ENCODE measurements around the gene OTUB1. TPM values are rescaled to one million over a fixed set of nuclear protein-coding genes. Genes with fewer than 3 reads are reported as not detected.

Gene OTUB1
- total RNA-seq, 1 donor: 34.4 TPM

DNA sequence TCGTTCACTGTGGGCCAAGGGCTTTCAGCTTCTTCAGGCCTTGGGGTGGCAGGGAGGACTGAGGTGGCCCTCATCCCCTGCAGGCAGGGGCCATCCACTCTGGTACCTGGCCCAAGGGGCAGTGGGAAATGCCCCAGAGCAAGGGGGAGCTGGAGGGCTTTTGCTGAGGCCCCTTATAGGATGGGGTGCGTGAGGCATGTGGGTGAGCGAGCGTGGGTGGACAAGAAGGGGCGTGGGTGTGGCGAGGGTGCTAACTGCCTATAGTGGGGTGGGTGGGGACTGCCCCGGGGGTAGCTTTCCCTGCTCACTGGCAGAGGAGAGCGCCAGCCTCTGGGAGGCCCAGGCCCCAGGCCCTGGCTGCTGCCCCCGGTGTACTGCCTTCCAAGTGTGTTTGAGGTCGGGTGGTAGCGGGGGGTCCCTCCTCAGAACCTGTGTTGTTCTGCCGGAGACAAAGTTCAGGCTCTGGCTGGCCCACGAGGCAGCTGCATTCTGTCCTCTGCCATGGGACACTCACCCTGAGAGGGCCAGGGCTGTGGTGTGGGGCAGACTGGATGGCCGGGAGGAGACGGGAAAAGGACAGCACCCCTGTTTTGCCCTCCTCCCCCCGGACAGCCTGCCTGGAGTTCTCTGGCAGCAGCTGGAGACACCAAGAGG is 52.9 kb downstream of the OTUB1 start:
- Histone ChIP-seq H3K36me3 (ENCODE audit: insufficient read depth, low read length) (no peaks in the 10 kb centered on the region), H3K27ac (ENCODE audit: low read depth, low read length) (no peak overlapping the region), H3K27me3 (ENCODE audit: insufficient read depth, low read length) (peaks cover 17% of the 10 kb centered on the region), H3K4me1 (ENCODE audit: insufficient read depth, low read length) (no peaks in the 10 kb centered on the region), H3K9me3 (ENCODE audit: low read depth, low read length) (no peaks in the 10 kb centered on the region), H3K79me2 (ENCODE audit: insufficient read depth, low read length) (no peaks in the 10 kb centered on the region), H2AFZ (ENCODE audit: low read length) (no peak overlapping the region), H3K4me3 (ENCODE audit: insufficient read depth, low read length) (no peak overlapping the region), H3K4me2 (ENCODE audit: insufficient read depth, low read length) (no peak overlapping the region), H4K20me1 (ENCODE audit: insufficient read depth, low read length) (peaks cover 25% of the 10 kb centered on the region)
- no peak for DNase-seq (ENCODE audit: insufficient read length, low spot score, missing footprints)
- TF ChIP-seq, protein P1, sequence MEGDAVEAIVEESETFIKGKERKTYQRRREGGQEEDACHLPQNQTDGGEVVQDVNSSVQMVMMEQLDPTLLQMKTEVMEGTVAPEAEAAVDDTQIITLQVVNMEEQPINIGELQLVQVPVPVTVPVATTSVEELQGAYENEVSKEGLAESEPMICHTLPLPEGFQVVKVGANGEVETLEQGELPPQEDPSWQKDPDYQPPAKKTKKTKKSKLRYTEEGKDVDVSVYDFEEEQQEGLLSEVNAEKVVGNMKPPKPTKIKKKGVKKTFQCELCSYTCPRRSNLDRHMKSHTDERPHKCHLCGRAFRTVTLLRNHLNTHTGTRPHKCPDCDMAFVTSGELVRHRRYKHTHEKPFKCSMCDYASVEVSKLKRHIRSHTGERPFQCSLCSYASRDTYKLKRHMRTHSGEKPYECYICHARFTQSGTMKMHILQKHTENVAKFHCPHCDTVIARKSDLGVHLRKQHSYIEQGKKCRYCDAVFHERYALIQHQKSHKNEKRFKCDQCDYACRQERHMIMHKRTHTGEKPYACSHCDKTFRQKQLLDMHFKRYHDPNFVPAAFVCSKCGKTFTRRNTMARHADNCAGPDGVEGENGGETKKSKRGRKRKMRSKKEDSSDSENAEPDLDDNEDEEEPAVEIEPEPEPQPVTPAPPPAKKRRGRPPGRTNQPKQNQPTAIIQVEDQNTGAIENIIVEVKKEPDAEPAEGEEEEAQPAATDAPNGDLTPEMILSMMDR (IDR thresholded peaks at IDR 0.05; ENCODE audit: extremely low read depth, low read depth, low read length): no peak

DNA sequence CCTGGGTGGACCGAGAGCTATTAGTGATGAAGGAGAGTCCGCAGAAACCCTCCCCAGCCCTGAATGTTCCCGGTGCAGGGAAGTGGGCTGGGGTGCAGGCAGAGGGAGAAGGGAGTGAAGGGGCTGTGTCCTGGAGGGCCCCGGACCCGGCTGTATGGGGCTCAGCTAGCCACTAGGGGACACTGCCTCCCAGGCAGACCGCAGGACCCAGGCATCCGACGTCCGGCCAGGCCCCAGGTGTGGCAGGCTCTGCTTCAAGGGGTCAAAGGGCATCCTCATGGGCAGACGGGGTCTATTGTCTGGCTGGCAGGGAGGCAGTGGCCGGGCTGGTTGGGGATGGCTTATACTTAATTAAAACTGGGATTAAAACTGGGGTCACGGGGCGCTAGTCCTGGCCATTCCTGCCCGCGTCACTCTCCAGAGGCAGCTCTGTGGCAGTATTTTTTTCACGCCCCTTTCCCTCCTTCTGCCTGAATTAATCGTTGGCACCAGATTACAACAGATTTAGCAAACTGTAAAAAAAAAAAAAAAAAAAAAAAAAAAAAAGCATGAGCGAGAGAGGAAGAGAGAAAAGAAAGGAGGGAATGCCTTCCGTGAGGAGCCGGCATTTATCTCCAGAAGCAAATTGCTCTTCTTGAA is 54.6 kb downstream of the OTUB1 start:
- peaks cover 15% of the 10 kb centered on the region for H4K20me1 ChIP-seq (ENCODE audit: insufficient read depth, low read length)
- TF ChIP-seq, protein P1 (IDR thresholded peaks at IDR 0.05; ENCODE audit: extremely low read depth, low read depth, low read length): peak; percentile 28
- H3K9me3 ChIP-seq (ENCODE audit: low read depth, low read length): no peaks in the 10 kb centered on the region
- peaks cover 5% of the 10 kb centered on the region for H3K27me3 ChIP-seq (ENCODE audit: insufficient read depth, low read length)
- peak; percentile 93 for DNase-seq (ENCODE audit: insufficient read length, low spot score, missing footprints)
- no peak overlapping the region for H3K4me3 ChIP-seq (ENCODE audit: insufficient read depth, low read length)
- no peak overlapping the region for H2AFZ ChIP-seq (ENCODE audit: low read length)
- H3K36me3 ChIP-seq (ENCODE audit: insufficient read depth, low read length): no peaks in the 10 kb centered on the region
- no peaks in the 10 kb centered on the region for H3K79me2 ChIP-seq (ENCODE audit: insufficient read depth, low read length)
- no peaks in the 10 kb centered on the region for H3K4me1 ChIP-seq (ENCODE audit: insufficient read depth, low read length)
- no peak overlapping the region for H3K4me2 ChIP-seq (ENCODE audit: insufficient read depth, low read length)
- H3K27ac ChIP-seq (ENCODE audit: low read depth, low read length): no peak overlapping the region

DNA sequence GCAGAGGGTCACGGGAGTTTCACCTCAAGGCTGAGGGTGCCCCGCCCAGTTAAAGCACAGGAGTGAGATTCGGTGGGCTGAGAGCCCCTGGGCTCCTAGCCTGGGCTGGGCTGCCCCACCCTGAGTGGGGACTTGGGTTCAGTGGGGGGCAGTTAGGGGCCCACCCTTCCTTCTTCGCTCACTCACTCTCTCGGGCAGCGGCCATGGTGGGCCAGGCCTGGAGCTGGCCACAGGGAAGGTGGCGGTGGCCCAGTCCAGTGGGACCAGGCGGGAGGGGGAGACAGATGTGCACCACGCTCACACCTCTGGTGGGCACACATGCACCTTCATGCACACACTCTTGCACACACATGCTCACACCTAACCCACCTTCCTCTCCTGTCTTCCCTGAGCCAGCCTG is 55.6 kb downstream of the OTUB1 start:
- no peak overlapping the region for H2AFZ ChIP-seq (ENCODE audit: low read length)
- no peaks in the 10 kb centered on the region for H3K36me3 ChIP-seq (ENCODE audit: insufficient read depth, low read length)
- no peak for DNase-seq (ENCODE audit: insufficient read length, low spot score, missing footprints)
- peaks cover 15% of the 10 kb centered on the region for H4K20me1 ChIP-seq (ENCODE audit: insufficient read depth, low read length)
- H3K4me3 ChIP-seq (ENCODE audit: insufficient read depth, low read length): no peak overlapping the region
- no peaks in the 10 kb centered on the region for H3K9me3 ChIP-seq (ENCODE audit: low read depth, low read length)
- no peak overlapping the region for H3K4me2 ChIP-seq (ENCODE audit: insufficient read depth, low read length)
- H3K79me2 ChIP-seq (ENCODE audit: insufficient read depth, low read length): no peaks in the 10 kb centered on the region
- H3K27ac ChIP-seq (ENCODE audit: low read depth, low read length): no peak overlapping the region
- TF ChIP-seq, protein P1 (IDR thresholded peaks at IDR 0.05; ENCODE audit: extremely low read depth, low read depth, low read length): no peak
- H3K4me1 ChIP-seq (ENCODE audit: insufficient read depth, low read length): no peaks in the 10 kb centered on the region
- H3K27me3 ChIP-seq (ENCODE audit: insufficient read depth, low read length): peaks cover 2% of the 10 kb centered on the region

DNA sequence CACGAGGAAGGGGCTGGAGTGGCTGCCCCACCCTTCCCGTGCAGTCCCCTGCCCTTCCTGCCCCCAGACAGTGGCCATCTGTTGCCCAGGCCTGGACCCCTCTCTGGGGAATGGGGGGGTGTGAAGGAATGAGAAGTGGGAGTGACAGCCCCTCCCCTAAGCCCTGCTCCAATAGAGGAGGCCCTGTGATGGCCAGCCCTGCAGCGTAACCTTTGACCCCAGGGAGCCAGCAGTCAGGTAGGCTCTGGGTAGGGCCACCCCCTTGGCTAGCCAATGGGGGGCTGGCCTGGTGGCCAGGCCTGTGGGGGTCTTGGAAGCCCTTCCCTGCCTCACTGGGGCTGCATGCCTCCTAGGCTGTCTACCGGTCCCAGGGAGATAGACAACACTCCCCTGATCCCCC is 56.1 kb downstream of the OTUB1 start:
- H3K79me2 ChIP-seq (ENCODE audit: insufficient read depth, low read length): no peaks in the 10 kb centered on the region
- H3K27me3 ChIP-seq (ENCODE audit: insufficient read depth, low read length): no peaks in the 10 kb centered on the region
- H3K9me3 ChIP-seq (ENCODE audit: low read depth, low read length): no peaks in the 10 kb centered on the region
- H4K20me1 ChIP-seq (ENCODE audit: insufficient read depth, low read length): peaks cover 15% of the 10 kb centered on the region
- DNase-seq (ENCODE audit: insufficient read length, low spot score, missing footprints): no peak
- H3K4me3 ChIP-seq (ENCODE audit: insufficient read depth, low read length): no peak overlapping the region
- H3K4me1 ChIP-seq (ENCODE audit: insufficient read depth, low read length): no peaks in the 10 kb centered on the region
- no peak overlapping the region for H3K4me2 ChIP-seq (ENCODE audit: insufficient read depth, low read length)
- no peak overlapping the region for H2AFZ ChIP-seq (ENCODE audit: low read length)
- TF ChIP-seq, protein P1 (IDR thresholded peaks at IDR 0.05; ENCODE audit: extremely low read depth, low read depth, low read length): no peak
- no peaks in the 10 kb centered on the region for H3K36me3 ChIP-seq (ENCODE audit: insufficient read depth, low read length)
- no peak overlapping the region for H3K27ac ChIP-seq (ENCODE audit: low read depth, low read length)
